Measurements from ENCODE around the gene CCDC73. TPM values are rescaled to one million over a fixed set of nuclear protein-coding genes. Genes with fewer than 3 reads are reported as not detected.
"Not testable (repeated sequence)": the region's sequence is repeated elsewhere in the genome, so short reads cannot be mapped to it uniquely, and the experiment has no call there.

The CCDC73 gene
- polyA plus RNA-seq, 1 donor: 0.10 TPM

- DNase-seq: no peak
- Histone ChIP-seq H3K27me3 (ENCODE audit: control insufficient read depth, insufficient read depth, low read length) (no peaks in the 10 kb centered on the region), H3K36me3 (ENCODE audit: control insufficient read depth, insufficient read depth, low read length) (no peaks in the 10 kb centered on the region), H3K4me3 (ENCODE audit: low read length) (no peak overlapping the region), H3K27ac (ENCODE audit: low read length) (no peak overlapping the region), H3K9me3 (ENCODE audit: control insufficient read depth, low read depth, low read length) (no peaks in the 10 kb centered on the region), H3K4me1 (ENCODE audit: control insufficient read depth, insufficient read depth, low read length) (no peaks in the 10 kb centered on the region)
- WGBS (ENCODE audit: insufficient coverage, low lambda C conversion rate): 90% methylated on average over 2 of the region's 2 CpGs
Observed at GRCh38 chr11:32658639-32659406, 135.6 kb downstream of the CCDC73 start.

- no peak overlapping the region for H3K27ac ChIP-seq (ENCODE audit: low read length)
- no peak overlapping the region for H3K4me3 ChIP-seq (ENCODE audit: low read length)
- no peaks in the 10 kb centered on the region for H3K9me3 ChIP-seq (ENCODE audit: control insufficient read depth, low read depth, low read length)
- no peak for DNase-seq
- H3K4me1 ChIP-seq (ENCODE audit: control insufficient read depth, insufficient read depth, low read length): no peaks in the 10 kb centered on the region
- no peaks in the 10 kb centered on the region for H3K27me3 ChIP-seq (ENCODE audit: control insufficient read depth, insufficient read depth, low read length)
- no peaks in the 10 kb centered on the region for H3K36me3 ChIP-seq (ENCODE audit: control insufficient read depth, insufficient read depth, low read length)
- no CpG with 5 or more reads among the region's 1 CpG for WGBS (ENCODE audit: insufficient coverage, low lambda C conversion rate)
Observed at GRCh38 chr11:32643526-32643925, 150.9 kb downstream of the CCDC73 start.

GRCh38 chr11:32641361-32641760 is 153.1 kb downstream of the CCDC73 start:
- Histone ChIP-seq H3K36me3 (ENCODE audit: control insufficient read depth, insufficient read depth, low read length) (no peaks in the 10 kb centered on the region), H3K9me3 (ENCODE audit: control insufficient read depth, low read depth, low read length) (no peaks in the 10 kb centered on the region), H3K4me1 (ENCODE audit: control insufficient read depth, insufficient read depth, low read length) (no peaks in the 10 kb centered on the region), H3K4me3 (ENCODE audit: low read length) (no peak overlapping the region), H3K27ac (ENCODE audit: low read length) (no peak overlapping the region), H3K27me3 (ENCODE audit: control insufficient read depth, insufficient read depth, low read length) (no peaks in the 10 kb centered on the region)
- DNase-seq: no peak

GRCh38 chr11:32635819-32636218 is 158.6 kb downstream of the CCDC73 start:
- Histone ChIP-seq H3K4me3 (ENCODE audit: low read length) (no peak overlapping the region), H3K36me3 (ENCODE audit: control insufficient read depth, insufficient read depth, low read length) (no peaks in the 10 kb centered on the region), H3K27ac (ENCODE audit: low read length) (no peak overlapping the region), H3K27me3 (ENCODE audit: control insufficient read depth, insufficient read depth, low read length) (no peaks in the 10 kb centered on the region), H3K9me3 (ENCODE audit: control insufficient read depth, low read depth, low read length) (no peaks in the 10 kb centered on the region), H3K4me1 (ENCODE audit: control insufficient read depth, insufficient read depth, low read length) (no peaks in the 10 kb centered on the region)
- DNase-seq: no peak
- 100% methylated on average over 1 of the region's 2 CpGs for WGBS (ENCODE audit: insufficient coverage, low lambda C conversion rate)

- no peaks in the 10 kb centered on the region for H3K9me3 ChIP-seq (ENCODE audit: control insufficient read depth, low read depth, low read length)
- H3K27ac ChIP-seq (ENCODE audit: low read length): no peak overlapping the region
- no peaks in the 10 kb centered on the region for H3K4me1 ChIP-seq (ENCODE audit: control insufficient read depth, insufficient read depth, low read length)
- no peaks in the 10 kb centered on the region for H3K36me3 ChIP-seq (ENCODE audit: control insufficient read depth, insufficient read depth, low read length)
- no peaks in the 10 kb centered on the region for H3K27me3 ChIP-seq (ENCODE audit: control insufficient read depth, insufficient read depth, low read length)
- H3K4me3 ChIP-seq (ENCODE audit: low read length): no peak overlapping the region
- no peak for DNase-seq
Observed at GRCh38 chr11:32630844-32631243, 163.6 kb downstream of the CCDC73 start.

- H3K27me3 ChIP-seq (ENCODE audit: control insufficient read depth, insufficient read depth, low read length): peaks cover 2% of the 10 kb centered on the region
- no peaks in the 10 kb centered on the region for H3K4me1 ChIP-seq (ENCODE audit: control insufficient read depth, insufficient read depth, low read length)
- no peak overlapping the region for H3K27ac ChIP-seq (ENCODE audit: low read length)
- DNase-seq: no peak
- H3K9me3 ChIP-seq (ENCODE audit: control insufficient read depth, low read depth, low read length): no peaks in the 10 kb centered on the region
- H3K36me3 ChIP-seq (ENCODE audit: control insufficient read depth, insufficient read depth, low read length): no peaks in the 10 kb centered on the region
- 71% methylated on average over 4 of the region's 4 CpGs for WGBS (ENCODE audit: insufficient coverage, low lambda C conversion rate)
- no peak overlapping the region for H3K4me3 ChIP-seq (ENCODE audit: low read length)
Observed at GRCh38 chr11:32616903-32617302, 177.6 kb downstream of the CCDC73 start.

- H3K4me3 ChIP-seq (ENCODE audit: low read length): no peak overlapping the region
- no peak overlapping the region for H3K27ac ChIP-seq (ENCODE audit: low read length)
- DNase-seq: no peak
- peaks cover 2% of the 10 kb centered on the region for H3K27me3 ChIP-seq (ENCODE audit: control insufficient read depth, insufficient read depth, low read length)
- H3K36me3 ChIP-seq (ENCODE audit: control insufficient read depth, insufficient read depth, low read length): no peaks in the 10 kb centered on the region
- no peaks in the 10 kb centered on the region for H3K9me3 ChIP-seq (ENCODE audit: control insufficient read depth, low read depth, low read length)
- no peaks in the 10 kb centered on the region for H3K4me1 ChIP-seq (ENCODE audit: control insufficient read depth, insufficient read depth, low read length)
Observed at GRCh38 chr11:32615422-32615821, 179.0 kb downstream of the CCDC73 start.

GRCh38 chr11:32613500-32614151 is 180.8 kb downstream of the CCDC73 start:
- no peaks in the 10 kb centered on the region for H3K4me1 ChIP-seq (ENCODE audit: control insufficient read depth, insufficient read depth, low read length)
- no peak overlapping the region for H3K27ac ChIP-seq (ENCODE audit: low read length)
- no peak overlapping the region for H3K4me3 ChIP-seq (ENCODE audit: low read length)
- no peaks in the 10 kb centered on the region for H3K27me3 ChIP-seq (ENCODE audit: control insufficient read depth, insufficient read depth, low read length)
- no peak for DNase-seq
- H3K9me3 ChIP-seq (ENCODE audit: control insufficient read depth, low read depth, low read length): peaks cover 2% of the 10 kb centered on the region
- WGBS (ENCODE audit: insufficient coverage, low lambda C conversion rate): 14% methylated on average over 1 of the region's 4 CpGs
- no peaks in the 10 kb centered on the region for H3K36me3 ChIP-seq (ENCODE audit: control insufficient read depth, insufficient read depth, low read length)

GRCh38 chr11:32610797-32611352 is 183.6 kb downstream of the CCDC73 start:
- Histone ChIP-seq H3K4me1 (ENCODE audit: control insufficient read depth, insufficient read depth, low read length) (no peaks in the 10 kb centered on the region), H3K9me3 (ENCODE audit: control insufficient read depth, low read depth, low read length) (peaks cover 3% of the 10 kb centered on the region), H3K4me3 (ENCODE audit: low read length) (no peak overlapping the region), H3K27ac (ENCODE audit: low read length) (no peak overlapping the region), H3K36me3 (ENCODE audit: control insufficient read depth, insufficient read depth, low read length) (no peaks in the 10 kb centered on the region), H3K27me3 (ENCODE audit: control insufficient read depth, insufficient read depth, low read length) (no peaks in the 10 kb centered on the region)
- 88% methylated on average over 1 of the region's 3 CpGs for WGBS (ENCODE audit: insufficient coverage, low lambda C conversion rate)
- no peak for DNase-seq

GRCh38 chr11:32608826-32609225 is 185.6 kb downstream of the CCDC73 start:
- not testable (repeated sequence) for H3K9me3 ChIP-seq (ENCODE audit: control insufficient read depth, low read depth, low read length); H3K4me3 ChIP-seq (ENCODE audit: low read length); H3K4me1 ChIP-seq (ENCODE audit: control insufficient read depth, insufficient read depth, low read length); H3K36me3 ChIP-seq (ENCODE audit: control insufficient read depth, insufficient read depth, low read length); H3K27me3 ChIP-seq (ENCODE audit: control insufficient read depth, insufficient read depth, low read length); DNase-seq; H3K27ac ChIP-seq (ENCODE audit: low read length)
- 80% methylated on average over 1 of the region's 4 CpGs for WGBS (ENCODE audit: insufficient coverage, low lambda C conversion rate)

GRCh38 chr11:32606220-32606619 is 188.2 kb downstream of the CCDC73 start:
- H3K27me3 ChIP-seq (ENCODE audit: control insufficient read depth, insufficient read depth, low read length): no peaks in the 10 kb centered on the region
- no peak overlapping the region for H3K27ac ChIP-seq (ENCODE audit: low read length)
- peaks cover 3% of the 10 kb centered on the region for H3K9me3 ChIP-seq (ENCODE audit: control insufficient read depth, low read depth, low read length)
- no peak overlapping the region for H3K4me3 ChIP-seq (ENCODE audit: low read length)
- H3K4me1 ChIP-seq (ENCODE audit: control insufficient read depth, insufficient read depth, low read length): no peaks in the 10 kb centered on the region
- H3K36me3 ChIP-seq (ENCODE audit: control insufficient read depth, insufficient read depth, low read length): peaks cover 13% of the 10 kb centered on the region
- DNase-seq: no peak

Data from large intestine (tissue), 3 donors.